GM23338 (cell line): ENCODE data around the gene SPEM1. TPM values are rescaled to one million over a fixed set of nuclear protein-coding genes. Genes with fewer than 3 reads are reported as not detected.
A peak's percentile ranks its signal among the peaks of the same experiment; 100 is the strongest.

Experiments
- ATAC-seq: fragments of 200-7000 bp; cut with Tn5 transposase; 3 replicates; pipeline ENCODE4 v1.9.1; 2020
- DNase-seq: peaks from one replicate; pipeline ENCODE4 v3.0.0-alpha.2; 2015; ENCODE audit warnings: low spot score
- H2AFZ ChIP-seq: fragments of 200-600 bp; sonication (generic); 2 replicates; pipeline ENCODE4 v1.8.0; 2016; ENCODE audit warnings: antibody characterized with exemption, mild to moderate bottlenecking, moderate library complexity
- H3F3A ChIP-seq: fragments of 200-600 bp; sonication (generic); replicated peaks from 2 replicates; pipeline ENCODE4 v1.8.0; 2017; ENCODE audit warnings: antibody characterized with exemption, mixed run types, low read depth
- H3K27ac ChIP-seq: fragments of 200-600 bp; sonication (generic); 2 replicates; pipeline ENCODE4 v1.6.1; 2016; ENCODE audit warnings: low read depth
- H3K27me3 ChIP-seq: fragments of 200-600 bp; sonication (generic); 2 replicates; pipeline ENCODE4 v1.8.0; 2016; ENCODE audit warnings: mild to moderate bottlenecking, mixed run types, moderate library complexity; ENCODE audit not compliant: insufficient read depth
- H3K36me3 ChIP-seq: fragments of 200-600 bp; sonication (generic); 2 replicates; pipeline ENCODE4 v1.8.0; 2016; ENCODE audit warnings: mild to moderate bottlenecking; ENCODE audit not compliant: insufficient read depth
- H3K4me1 ChIP-seq: fragments of 200-600 bp; sonication (generic); 2 replicates; pipeline ENCODE4 v1.8.0; 2016; ENCODE audit warnings: mild to moderate bottlenecking, moderate library complexity; ENCODE audit not compliant: insufficient read depth
- H3K4me2 ChIP-seq: fragments of 200-600 bp; sonication (generic); 2 replicates; pipeline ENCODE4 v1.7.1; 2017; ENCODE audit warnings: mixed run types
- H3K4me3 ChIP-seq: fragments of 200-600 bp; sonication (generic); 2 replicates; pipeline ENCODE4 v1.6.1; 2016; ENCODE audit warnings: mixed run types
- H3K79me2 ChIP-seq: fragments of 200-600 bp; sonication (generic); replicated peaks from 2 replicates; pipeline ENCODE4 v1.8.0; 2017; ENCODE audit warnings: mild to moderate bottlenecking; ENCODE audit not compliant: insufficient read depth
- H3K9me2 ChIP-seq: fragments of 200-600 bp; sonication (generic); 2 replicates; pipeline ENCODE4 v1.8.0; 2017; ENCODE audit not compliant: insufficient read depth
- H4K20me1 ChIP-seq: fragments of 200-600 bp; sonication (generic); replicated peaks from 2 replicates; pipeline ENCODE4 v1.8.0; 2017; ENCODE audit warnings: mild to moderate bottlenecking; ENCODE audit not compliant: insufficient read depth
- H3K27ac Mint-ChIP-seq: 2 replicates; pipeline ENCODE4 v1.8.0; 2020; ENCODE audit warnings: inconsistent platforms, mild to moderate bottlenecking, moderate library complexity, mixed read lengths
- H3K27me3 Mint-ChIP-seq: 3 replicates; pipeline ENCODE4 v1.8.0; 2022; ENCODE audit warnings: low read depth, mild to moderate bottlenecking, moderate library complexity, mixed read lengths, inconsistent platforms; ENCODE audit not compliant: insufficient read depth, poor library complexity
- H3K36me3 Mint-ChIP-seq: 3 replicates; pipeline ENCODE4 v1.8.0; 2021; ENCODE audit warnings: low read depth, mild to moderate bottlenecking, inconsistent platforms, moderate library complexity, mixed read lengths
- H3K4me1 Mint-ChIP-seq: 3 replicates; pipeline ENCODE4 v1.8.0; 2020; ENCODE audit warnings: mild to moderate bottlenecking, inconsistent platforms, mixed read lengths
- H3K4me3 Mint-ChIP-seq: 3 replicates; pipeline ENCODE4 v1.8.0; 2021; ENCODE audit warnings: moderate library complexity, mild to moderate bottlenecking, inconsistent platforms, mixed read lengths
- H3K9me3 Mint-ChIP-seq: 3 replicates; pipeline ENCODE4 v1.8.0; 2020; ENCODE audit warnings: moderate library complexity, mild to moderate bottlenecking, inconsistent platforms, mixed read lengths
- CREB1 ChIP-seq: fragments of 250-450 bp; sonication (Bioruptor Pico); IDR thresholded peaks from 2 replicates; pipeline ENCODE4 v1.5.0; 2020; ENCODE audit warnings: low read depth, mild to moderate bottlenecking, moderate library complexity
- ETS1 ChIP-seq: IDR thresholded peaks from 2 replicates; pipeline ENCODE4 v1.6.1; 2016; ENCODE audit warnings: antibody characterized with exemption
- POLR2AphosphoS5 ChIP-seq: IDR thresholded peaks from 2 replicates; pipeline ENCODE4 v1.6.1; 2016; ENCODE audit warnings: antibody characterized with exemption, low read depth
- REST ChIP-seq: IDR thresholded peaks from one replicate; pipeline ENCODE4 v1.6.1; 2018; ENCODE audit warnings: antibody characterized with exemption; ENCODE audit not compliant: unreplicated experiment
- ZNF114 ChIP-seq: fragments of 250-450 bp; sonication (Bioruptor Pico); IDR thresholded peaks from 2 replicates; pipeline ENCODE4 v1.5.0; 2020; ENCODE audit warnings: mild to moderate bottlenecking, moderate library complexity
- ZNF462 ChIP-seq: fragments of 250-450 bp; sonication (Bioruptor Pico); IDR thresholded peaks from 2 replicates; pipeline ENCODE4 v1.5.0; 2020; ENCODE audit warnings: mild to moderate bottlenecking, moderate library complexity
- polyA plus RNA-seq: library from polyadenylated mRNA; unstranded; fragments of >200 nt; fragmentation: Nextera tagmentation; extraction: Ambion mirVana; gene quantifications from 2 replicates; pipeline ENCODE4 v1.2.1, GENCODE V29; 2016
- total RNA-seq: library from RNA; depleted of rRNA; stranded (reverse); fragments of >200 nt; shearing (Covaris generic); gene quantifications from 2 replicates; pipeline ENCODE4 v1.2.3, GENCODE V29; 2014

Gene SPEM1
- total and polyA plus RNA-seq, 2 experiments from 2014 or later, result not detected

- DNase-seq, result peak; percentile 44
These were observed 35.5 kb upstream of the SPEM1 start for GRCh38 chr17:7384489-7385081.

More at GRCh38 chr17:7384489-7385081, 35.5 kb upstream of the SPEM1 start:
- Histone ChIP-seq H3K36me3 (no peaks in the 10 kb centered on the region; the same call in 1 of the 2 replicates), H3F3A (peaks cover 20% of the 10 kb centered on the region; the same call in 1 of the 2 replicates), H3K4me2 (peak overlapping the region; percentile 95), H3K4me3 (peak overlapping the region; percentile 74), H3K27ac (no peak overlapping the region), H3K79me2 (no peaks in the 10 kb centered on the region), H3K27me3 (peaks cover 36% of the 10 kb centered on the region), H3K4me1 (peaks cover 17% of the 10 kb centered on the region), H3K9me2 (no peaks in the 10 kb centered on the region), H2AFZ (peak overlapping the region; percentile 81; the same call in 1 of the 2 replicates), H4K20me1 (no peaks in the 10 kb centered on the region; the same call in 1 of the 2 replicates)
- ATAC-seq, result peak; percentile 6
- TF ChIP-seq ETS1 (no peak), ZNF114 (no peak), CREB1 (CRISPR knock-in tag) (no peak), POLR2AphosphoS5 (no peak; the same call in 1 of the 2 replicates), REST (no peak), ZNF462 (CRISPR knock-in tag) (no peak)
- peaks cover 21% of the 10 kb centered on the region for H3K4me1 Mint-ChIP-seq
- no peaks in the 10 kb centered on the region for H3K9me3 Mint-ChIP-seq
- peaks cover 7% of the 10 kb centered on the region for H3K36me3 Mint-ChIP-seq
- peak overlapping the region; percentile 66 for H3K4me3 Mint-ChIP-seq
- H3K27ac Mint-ChIP-seq, result no peak overlapping the region
- peaks cover 37% of the 10 kb centered on the region for H3K27me3 Mint-ChIP-seq
